Nephron (organoid): ENCODE results near the gene TTC21A.

Source experiments
- H3K27ac Mint-ChIP-seq, 3 experiments: 2 replicates each; pipeline ENCODE4 v1.8.0; 2020; ENCODE audit warnings: mixed read lengths in 3 of 3, mild to moderate bottlenecking in 2 of 3, moderate library complexity in 1 of 3
- H3K27me3 Mint-ChIP-seq: 2 replicates; pipeline ENCODE4 v1.8.0; 2021; ENCODE audit warnings: low read depth, mild to moderate bottlenecking, moderate library complexity, mixed read lengths
- H3K36me3 Mint-ChIP-seq: 2 replicates; pipeline ENCODE4 v1.8.0; 2020; ENCODE audit warnings: low read depth, mixed read lengths
- H3K4me1 Mint-ChIP-seq: 2 replicates; pipeline ENCODE4 v1.8.0; 2020; ENCODE audit warnings: mixed read lengths
- H3K4me3 Mint-ChIP-seq, 3 experiments: 2 replicates each; pipeline ENCODE4 v1.8.0; 2020; ENCODE audit warnings: mild to moderate bottlenecking in 3 of 3, mixed read lengths in 3 of 3, moderate library complexity in 2 of 3
- H3K9me3 Mint-ChIP-seq: 2 replicates; pipeline ENCODE4 v1.8.0; 2020; ENCODE audit warnings: mixed read lengths
- TF ChIP-seq, protein P1 (sequence below), 3 experiments: fragments of 200-600 bp; sonication (generic); IDR thresholded peaks; one replicate each; pipeline ENCODE4 v1.5.0; 2021; ENCODE audit warnings: antibody characterized with exemption in 3 of 3; ENCODE audit not compliant: unreplicated experiment in 3 of 3

TTC21A gene

DNA sequence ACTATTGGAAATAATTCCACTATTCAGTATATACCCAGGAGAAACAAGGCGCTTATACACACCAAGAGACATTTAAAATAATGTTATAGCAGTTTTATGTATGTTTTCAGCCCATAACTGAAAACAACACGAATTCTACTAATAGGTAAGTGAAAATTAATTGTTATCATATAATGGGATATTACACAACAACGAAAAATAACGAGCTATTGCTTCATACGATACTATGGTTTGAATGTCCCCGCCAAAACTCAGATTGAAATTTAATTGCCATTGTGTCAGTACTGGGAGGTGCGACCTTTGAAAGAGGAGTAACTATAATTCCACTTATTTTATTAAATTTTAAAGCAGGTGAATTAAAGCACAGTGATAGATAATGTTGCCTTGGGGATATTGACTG is 49.9 kb downstream of the TTC21A start:
- TF ChIP-seq, protein P1, sequence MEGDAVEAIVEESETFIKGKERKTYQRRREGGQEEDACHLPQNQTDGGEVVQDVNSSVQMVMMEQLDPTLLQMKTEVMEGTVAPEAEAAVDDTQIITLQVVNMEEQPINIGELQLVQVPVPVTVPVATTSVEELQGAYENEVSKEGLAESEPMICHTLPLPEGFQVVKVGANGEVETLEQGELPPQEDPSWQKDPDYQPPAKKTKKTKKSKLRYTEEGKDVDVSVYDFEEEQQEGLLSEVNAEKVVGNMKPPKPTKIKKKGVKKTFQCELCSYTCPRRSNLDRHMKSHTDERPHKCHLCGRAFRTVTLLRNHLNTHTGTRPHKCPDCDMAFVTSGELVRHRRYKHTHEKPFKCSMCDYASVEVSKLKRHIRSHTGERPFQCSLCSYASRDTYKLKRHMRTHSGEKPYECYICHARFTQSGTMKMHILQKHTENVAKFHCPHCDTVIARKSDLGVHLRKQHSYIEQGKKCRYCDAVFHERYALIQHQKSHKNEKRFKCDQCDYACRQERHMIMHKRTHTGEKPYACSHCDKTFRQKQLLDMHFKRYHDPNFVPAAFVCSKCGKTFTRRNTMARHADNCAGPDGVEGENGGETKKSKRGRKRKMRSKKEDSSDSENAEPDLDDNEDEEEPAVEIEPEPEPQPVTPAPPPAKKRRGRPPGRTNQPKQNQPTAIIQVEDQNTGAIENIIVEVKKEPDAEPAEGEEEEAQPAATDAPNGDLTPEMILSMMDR (IDR thresholded peaks at IDR 0.05; ENCODE audit: unreplicated experiment in 3 of 3), result no peak
- Mint-ChIP-seq H3K27ac (peak overlapping the region; percentile 81 to 86 (median 82)), H3K27me3 (no peaks in the 10 kb centered on the region), H3K36me3 (no peaks in the 10 kb centered on the region), H3K4me3 (no peak overlapping the region), H3K4me1 (peaks cover 4% of the 10 kb centered on the region), H3K9me3 (no peaks in the 10 kb centered on the region)

GRCh38 chr3:39158148-39158715 is 50.8 kb downstream of the TTC21A start:
- Mint-ChIP-seq H3K4me1 (no peaks in the 10 kb centered on the region), H3K4me3 (peak overlapping the region in 1 of 3 experiments; percentile 23), H3K36me3 (no peaks in the 10 kb centered on the region), H3K27me3 (no peaks in the 10 kb centered on the region), H3K27ac (peak overlapping the region; percentile 81 to 86 (median 82)), H3K9me3 (no peaks in the 10 kb centered on the region)
- TF ChIP-seq, protein P1 (IDR thresholded peaks at IDR 0.05; ENCODE audit: unreplicated experiment in 3 of 3), result no peak

DNA sequence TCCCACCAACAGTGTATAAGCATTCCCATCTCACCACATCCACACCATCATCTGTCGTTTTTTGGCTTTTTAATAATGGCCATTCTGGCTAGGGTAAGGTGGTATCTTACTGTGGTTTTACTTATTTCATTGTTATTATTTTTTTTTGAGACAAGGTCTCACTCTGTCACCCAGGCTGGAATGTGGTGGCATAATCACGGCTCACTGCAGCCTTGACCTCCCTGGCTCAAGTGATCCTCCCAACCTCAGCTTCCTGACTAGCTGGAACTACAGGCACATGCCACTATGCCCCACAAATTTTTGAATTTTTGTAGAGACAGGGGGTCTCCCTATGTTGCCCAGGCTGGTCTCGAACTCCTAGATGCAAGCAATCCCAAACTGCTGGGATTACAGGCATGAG is 56.9 kb downstream of the TTC21A start:
- H3K27ac Mint-ChIP-seq, result no peak overlapping the region
- H3K27me3 Mint-ChIP-seq, result no peaks in the 10 kb centered on the region
- TF ChIP-seq, protein P1 (IDR thresholded peaks at IDR 0.05; ENCODE audit: unreplicated experiment in 3 of 3), result no peak
- H3K4me3 Mint-ChIP-seq, result no peak overlapping the region
- H3K4me1 Mint-ChIP-seq, result peaks cover 11% of the 10 kb centered on the region
- H3K36me3 Mint-ChIP-seq, result no peaks in the 10 kb centered on the region
- no peaks in the 10 kb centered on the region for H3K9me3 Mint-ChIP-seq

GRCh38 chr3:39165518-39165917 is 58.0 kb downstream of the TTC21A start:
- H3K27ac Mint-ChIP-seq, result no peak overlapping the region
- H3K27me3 Mint-ChIP-seq, result peaks cover 3% of the 10 kb centered on the region
- no peak overlapping the region for H3K4me3 Mint-ChIP-seq
- no peaks in the 10 kb centered on the region for H3K36me3 Mint-ChIP-seq
- TF ChIP-seq, protein P1 (IDR thresholded peaks at IDR 0.05; ENCODE audit: unreplicated experiment in 3 of 3), result no peak
- H3K4me1 Mint-ChIP-seq, result peaks cover 11% of the 10 kb centered on the region
- H3K9me3 Mint-ChIP-seq, result no peaks in the 10 kb centered on the region

DNA sequence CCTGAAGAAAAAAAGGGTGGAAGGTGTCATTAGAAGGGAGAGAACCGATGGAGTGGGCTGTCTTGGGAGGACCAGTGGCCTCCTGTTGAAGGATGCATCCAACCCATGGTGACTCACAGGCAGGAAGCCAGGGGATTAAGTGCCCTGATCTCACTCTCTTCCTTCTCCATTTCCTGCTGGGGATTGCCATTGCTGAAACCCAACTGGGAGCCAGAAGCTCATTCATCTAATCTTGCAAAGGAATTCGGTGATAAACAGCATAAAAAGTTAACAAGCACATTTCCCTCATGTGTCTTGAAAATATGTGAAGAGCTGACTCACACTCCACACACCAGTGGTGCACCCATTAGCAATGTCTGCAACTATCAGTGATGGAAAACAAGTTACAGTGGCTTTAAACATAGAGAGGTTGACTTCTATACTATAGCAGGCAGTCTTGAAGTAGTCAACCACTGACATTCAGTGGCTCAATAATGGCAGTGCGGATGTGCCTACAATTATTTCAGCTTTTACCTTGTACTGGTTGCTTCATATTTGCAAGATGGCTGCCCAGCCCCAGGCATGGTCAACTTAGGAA is 58.7 kb downstream of the TTC21A start:
- no peaks in the 10 kb centered on the region for H3K9me3 Mint-ChIP-seq
- H3K4me1 Mint-ChIP-seq, result peaks cover 11% of the 10 kb centered on the region
- peak overlapping the region in 1 of 3 experiments; percentile 28 for H3K27ac Mint-ChIP-seq
- TF ChIP-seq, protein P1 (IDR thresholded peaks at IDR 0.05; ENCODE audit: unreplicated experiment in 3 of 3), result no peak
- H3K27me3 Mint-ChIP-seq, result peaks cover 3% of the 10 kb centered on the region
- no peak overlapping the region for H3K4me3 Mint-ChIP-seq
- no peaks in the 10 kb centered on the region for H3K36me3 Mint-ChIP-seq
